ENCODE data around the gene C4BPB.

The C4BPB gene

GRCh38 chr1:207045453-207045852 lies 43.2 kb upstream of the C4BPB start:
- H3K18ac ChIP-seq (ENCODE audit: low read length), result no peak overlapping the region
- no peak overlapping the region for H2AFZ ChIP-seq (ENCODE audit: low read length)
- no peaks in the 10 kb centered on the region for H3K27me3 ChIP-seq (ENCODE audit: control insufficient read depth in 3 of 3, insufficient read depth in 3 of 3, low read depth in 1 of 3, low read length in 3 of 3)
- H3K79me1 ChIP-seq (ENCODE audit: low read depth, low read length), result peaks cover 2% of the 10 kb centered on the region
- H3K4ac ChIP-seq (ENCODE audit: low read length), result no peak overlapping the region
- H2AK5ac ChIP-seq (ENCODE audit: low read depth, low read length), result no peak overlapping the region
- H3K36me3 ChIP-seq (replicated peaks in 1 of 2; ENCODE audit: control insufficient read depth in 2 of 2, insufficient read depth in 2 of 2, low read length in 2 of 2), result peaks cover 11 to 54% of the 10 kb centered on the region in 2 donors
- no peak overlapping the region for H3K4me3 ChIP-seq (ENCODE audit: low read length in 2 of 2)
- DNase-seq (ENCODE audit: low spot score), result no peak
- H3K14ac ChIP-seq (ENCODE audit: low read length), result no peak overlapping the region
- H3K4me1 ChIP-seq (ENCODE audit: control insufficient read depth in 2 of 2, insufficient read depth in 1 of 2, low read depth in 1 of 2, low read length in 2 of 2), result no peaks in the 10 kb centered on the region
- no peak overlapping the region for H2BK12ac ChIP-seq (ENCODE audit: low read length)
- H3K9me3 ChIP-seq (replicated peaks in 1 of 2; ENCODE audit: control insufficient read depth in 2 of 2, insufficient read depth in 1 of 2, low read depth in 1 of 2, low read length in 2 of 2), result no peaks in the 10 kb centered on the region
- no peak overlapping the region for H3K23ac ChIP-seq (ENCODE audit: low read depth, low read length, poor library complexity)
- H2BK120ac ChIP-seq (ENCODE audit: low read depth, low read length), result no peak overlapping the region
- no peak overlapping the region for H3K27ac ChIP-seq (replicated peaks; ENCODE audit: low read length)
- WGBS, 2 donors (ENCODE audit: extremely low coverage in 2 of 2, insufficient read length in 2 of 2, insufficient replicate concordance in 1 of 2), result no CpG with 5 or more reads among the region's 2 CpGs
- H3K9ac ChIP-seq (ENCODE audit: low read depth, low read length, poor library complexity), result no peak overlapping the region
- no peak overlapping the region for H4K91ac ChIP-seq (ENCODE audit: low read depth, low read length, poor library complexity)
- no peak overlapping the region for H2BK5ac ChIP-seq (ENCODE audit: low read length)
- no peak overlapping the region for H3K4me2 ChIP-seq (ENCODE audit: insufficient read depth, low read length, poor library complexity, severe bottlenecking)
- no peak overlapping the region for H4K8ac ChIP-seq (ENCODE audit: low read depth, low read length)
- no peak overlapping the region for H2BK15ac ChIP-seq (ENCODE audit: low read length)

- H2BK120ac ChIP-seq (ENCODE audit: low read depth, low read length), result no peak overlapping the region
- no peak overlapping the region for H2BK12ac ChIP-seq (ENCODE audit: low read length)
- peaks cover 11 to 54% of the 10 kb centered on the region in 2 donors for H3K36me3 ChIP-seq (replicated peaks in 1 of 2; ENCODE audit: control insufficient read depth in 2 of 2, insufficient read depth in 2 of 2, low read length in 2 of 2)
- no peak overlapping the region for H4K91ac ChIP-seq (ENCODE audit: low read depth, low read length, poor library complexity)
- H3K27me3 ChIP-seq (ENCODE audit: control insufficient read depth in 3 of 3, insufficient read depth in 3 of 3, low read depth in 1 of 3, low read length in 3 of 3), result no peaks in the 10 kb centered on the region
- no peaks in the 10 kb centered on the region for H3K9me3 ChIP-seq (replicated peaks in 1 of 2; ENCODE audit: control insufficient read depth in 2 of 2, insufficient read depth in 1 of 2, low read depth in 1 of 2, low read length in 2 of 2)
- H3K27ac ChIP-seq (replicated peaks; ENCODE audit: low read length), result no peak overlapping the region
- no peak overlapping the region for H3K9ac ChIP-seq (ENCODE audit: low read depth, low read length, poor library complexity)
- no peak overlapping the region for H3K4ac ChIP-seq (ENCODE audit: low read length)
- H2BK5ac ChIP-seq (ENCODE audit: low read length), result no peak overlapping the region
- H3K4me3 ChIP-seq (ENCODE audit: low read length in 2 of 2), result no peak overlapping the region
- H2AFZ ChIP-seq (ENCODE audit: low read length), result no peak overlapping the region
- peaks cover 3 to 6% of the 10 kb centered on the region in 2 donors for H3K4me1 ChIP-seq (ENCODE audit: control insufficient read depth in 2 of 2, insufficient read depth in 1 of 2, low read depth in 1 of 2, low read length in 2 of 2)
- no peak overlapping the region for H3K4me2 ChIP-seq (ENCODE audit: insufficient read depth, low read length, poor library complexity, severe bottlenecking)
- no peak overlapping the region for H2AK5ac ChIP-seq (ENCODE audit: low read depth, low read length)
- H3K18ac ChIP-seq (ENCODE audit: low read length), result no peak overlapping the region
- peaks cover 2% of the 10 kb centered on the region for H3K79me1 ChIP-seq (ENCODE audit: low read depth, low read length)
- H3K14ac ChIP-seq (ENCODE audit: low read length), result no peak overlapping the region
- H3K23ac ChIP-seq (ENCODE audit: low read depth, low read length, poor library complexity), result no peak overlapping the region
- no CpG with 5 or more reads among the region's 1 CpG for WGBS, 2 donors (ENCODE audit: extremely low coverage in 2 of 2, insufficient read length in 2 of 2, insufficient replicate concordance in 1 of 2)
- H4K8ac ChIP-seq (ENCODE audit: low read depth, low read length), result no peak overlapping the region
- DNase-seq (ENCODE audit: low spot score), result no peak
- H2BK15ac ChIP-seq (ENCODE audit: low read length), result no peak overlapping the region
These were observed 41.2 kb upstream of the C4BPB start for GRCh38 chr1:207047505-207047904.

- Histone ChIP-seq H3K27ac (replicated peaks; ENCODE audit: low read length) (no peak overlapping the region), H2BK12ac (ENCODE audit: low read length) (no peak overlapping the region), H3K36me3 (replicated peaks in 1 of 2; ENCODE audit: control insufficient read depth in 2 of 2, insufficient read depth in 2 of 2, low read length in 2 of 2) (peaks cover 11 to 52% of the 10 kb centered on the region in 2 donors), H3K9ac (ENCODE audit: low read depth, low read length, poor library complexity) (no peak overlapping the region), H4K8ac (ENCODE audit: low read depth, low read length) (no peak overlapping the region), H3K14ac (ENCODE audit: low read length) (no peak overlapping the region), H3K79me1 (ENCODE audit: low read depth, low read length) (peaks cover 2% of the 10 kb centered on the region), H2BK120ac (ENCODE audit: low read depth, low read length) (no peak overlapping the region), H4K91ac (ENCODE audit: low read depth, low read length, poor library complexity) (no peak overlapping the region), H3K27me3 (ENCODE audit: control insufficient read depth in 3 of 3, insufficient read depth in 3 of 3, low read depth in 1 of 3, low read length in 3 of 3) (no peaks in the 10 kb centered on the region), H3K23ac (ENCODE audit: low read depth, low read length, poor library complexity) (no peak overlapping the region), H2AFZ (ENCODE audit: low read length) (no peak overlapping the region), H2AK5ac (ENCODE audit: low read depth, low read length) (no peak overlapping the region), H3K4me3 (ENCODE audit: low read length in 2 of 2) (no peak overlapping the region), H3K4ac (ENCODE audit: low read length) (no peak overlapping the region), H2BK5ac (ENCODE audit: low read length) (no peak overlapping the region), H3K4me1 (ENCODE audit: control insufficient read depth in 2 of 2, insufficient read depth in 1 of 2, low read depth in 1 of 2, low read length in 2 of 2) (peaks cover 3 to 6% of the 10 kb centered on the region in 2 donors), H3K4me2 (ENCODE audit: insufficient read depth, low read length, poor library complexity, severe bottlenecking) (no peak overlapping the region), H3K9me3 (replicated peaks in 1 of 2; ENCODE audit: control insufficient read depth in 2 of 2, insufficient read depth in 1 of 2, low read depth in 1 of 2, low read length in 2 of 2) (no peaks in the 10 kb centered on the region), H3K18ac (ENCODE audit: low read length) (no peak overlapping the region), H2BK15ac (ENCODE audit: low read length) (no peak overlapping the region)
- no CpG with 5 or more reads among the region's 6 CpGs for WGBS, 2 donors (ENCODE audit: extremely low coverage in 2 of 2, insufficient read length in 2 of 2, insufficient replicate concordance in 1 of 2)
- no peak for DNase-seq (ENCODE audit: low spot score)
These were observed 40.6 kb upstream of the C4BPB start for GRCh38 chr1:207048041-207048440.

- H3K18ac ChIP-seq (ENCODE audit: low read length), result no peak overlapping the region
- peaks cover 3 to 6% of the 10 kb centered on the region in 2 donors for H3K4me1 ChIP-seq (ENCODE audit: control insufficient read depth in 2 of 2, insufficient read depth in 1 of 2, low read depth in 1 of 2, low read length in 2 of 2)
- no peak overlapping the region for H2AK5ac ChIP-seq (ENCODE audit: low read depth, low read length)
- H2BK120ac ChIP-seq (ENCODE audit: low read depth, low read length), result no peak overlapping the region
- H3K14ac ChIP-seq (ENCODE audit: low read length), result no peak overlapping the region
- H2BK12ac ChIP-seq (ENCODE audit: low read length), result no peak overlapping the region
- H3K27me3 ChIP-seq (ENCODE audit: control insufficient read depth in 3 of 3, insufficient read depth in 3 of 3, low read depth in 1 of 3, low read length in 3 of 3), result peaks cover 0 to 3% (median 0%) of the 10 kb centered on the region in 3 experiments
- H3K4me2 ChIP-seq (ENCODE audit: insufficient read depth, low read length, poor library complexity, severe bottlenecking), result no peak overlapping the region
- no peak overlapping the region for H3K23ac ChIP-seq (ENCODE audit: low read depth, low read length, poor library complexity)
- H3K9ac ChIP-seq (ENCODE audit: low read depth, low read length, poor library complexity), result no peak overlapping the region
- H3K4me3 ChIP-seq (ENCODE audit: low read length in 2 of 2), result no peak overlapping the region
- H3K79me1 ChIP-seq (ENCODE audit: low read depth, low read length), result peaks cover 2% of the 10 kb centered on the region
- WGBS, 2 donors (ENCODE audit: extremely low coverage in 2 of 2, insufficient read length in 2 of 2, insufficient replicate concordance in 1 of 2), result no CpG with 5 or more reads among the region's 4 CpGs
- H2BK5ac ChIP-seq (ENCODE audit: low read length), result no peak overlapping the region
- H3K4ac ChIP-seq (ENCODE audit: low read length), result no peak overlapping the region
- DNase-seq (ENCODE audit: low spot score), result no peak
- peaks cover 11 to 46% of the 10 kb centered on the region in 2 donors for H3K36me3 ChIP-seq (replicated peaks in 1 of 2; ENCODE audit: control insufficient read depth in 2 of 2, insufficient read depth in 2 of 2, low read length in 2 of 2)
- no peak overlapping the region for H2BK15ac ChIP-seq (ENCODE audit: low read length)
- no peak overlapping the region for H3K27ac ChIP-seq (replicated peaks; ENCODE audit: low read length)
- H2AFZ ChIP-seq (ENCODE audit: low read length), result no peak overlapping the region
- H4K8ac ChIP-seq (ENCODE audit: low read depth, low read length), result no peak overlapping the region
- H4K91ac ChIP-seq (ENCODE audit: low read depth, low read length, poor library complexity), result no peak overlapping the region
- H3K9me3 ChIP-seq (replicated peaks in 1 of 2; ENCODE audit: control insufficient read depth in 2 of 2, insufficient read depth in 1 of 2, low read depth in 1 of 2, low read length in 2 of 2), result no peaks in the 10 kb centered on the region
These were observed 39.6 kb upstream of the C4BPB start for GRCh38 chr1:207049054-207049453.
